MM.1S (cell line): ENCODE results near the gene CBLB.

Source experiments
- CTCF ChIP-seq: fragments of 300-600 bp; sonication (generic); IDR thresholded peaks from 2 replicates; pipeline ENCODE4 v1.5.1; 2016; ENCODE audit warnings: antibody characterized with exemption, low read length, mixed read lengths
- EZH2 ChIP-seq: fragments of 300-600 bp; sonication (generic); optimal IDR thresholded peaks from 2 replicates; pipeline ENCODE3; 2017; ENCODE audit warnings: low read depth, mild to moderate bottlenecking, antibody characterized with exemption, low read length, mixed read lengths
- EZH2phosphoT487 ChIP-seq: fragments of 300-600 bp; sonication (generic); IDR thresholded peaks from 2 replicates; pipeline ENCODE4 v1.6.1; 2018; ENCODE audit warnings: antibody characterized with exemption, low read length

GRCh38 chr3:105688821-105689220 is 180.0 kb downstream of the CBLB start:
- TF ChIP-seq CTCF (no peak), EZH2 (no peak), EZH2phosphoT487 (no peak)
